Astrocyte (in vitro differentiated cells and primary cell): ENCODE measurements around the gene ST6GALNAC4. TPM values are rescaled to one million over a fixed set of nuclear protein-coding genes. Genes with fewer than 3 reads are reported as not detected.

ENCODE experiments used
- DNase-seq: peaks from one replicate; pipeline ENCODE4 v3.0.0-alpha.2; 2010; ENCODE audit warnings: low read depth
- FAIRE-seq: peaks from 2 replicates; lab custom pipeline; 2011; peaks lifted over from hg19 to GRCh38; lab: Jason Lieb, UNC
- H2AFZ ChIP-seq: 2 replicates; pipeline ENCODE4 v1.6.0; 2012; ENCODE audit warnings: low read depth, low read length, inconsistent platforms
- H3K27ac ChIP-seq: 2 replicates; pipeline ENCODE4 v1.5.1; 2011; ENCODE audit warnings: low read depth, low read length, inconsistent platforms
- H3K27me3 ChIP-seq: 2 replicates; pipeline ENCODE4 v1.6.0; 2011; ENCODE audit warnings: low read length, inconsistent platforms; ENCODE audit not compliant: insufficient read depth
- H3K36me3 ChIP-seq: 2 replicates; pipeline ENCODE4 v1.5.1; 2011; ENCODE audit warnings: low read length, inconsistent platforms; ENCODE audit not compliant: insufficient read depth
- H3K4me1 ChIP-seq: 2 replicates; pipeline ENCODE4 v1.5.1; 2011; ENCODE audit warnings: low read length, inconsistent platforms; ENCODE audit not compliant: insufficient read depth
- H3K4me2 ChIP-seq: 2 replicates; pipeline ENCODE4 v1.6.0; 2012; ENCODE audit warnings: low read length, inconsistent platforms
- H3K4me3 ChIP-seq: 2 replicates; pipeline ENCODE4 v1.5.1; 2011; ENCODE audit warnings: low read depth, mild to moderate bottlenecking, low read length, inconsistent platforms; ENCODE audit not compliant: insufficient read depth
- H3K79me2 ChIP-seq: 2 replicates; pipeline ENCODE4 v1.6.0; 2012; ENCODE audit warnings: mild to moderate bottlenecking, low read length, inconsistent platforms; ENCODE audit not compliant: insufficient read depth
- H3K9ac ChIP-seq: 2 replicates; pipeline ENCODE4 v1.6.0; 2012; ENCODE audit warnings: mild to moderate bottlenecking, low read length, inconsistent platforms
- H3K9me3 ChIP-seq: 2 replicates; pipeline ENCODE4 v1.5.1; 2012; ENCODE audit warnings: low read depth, mild to moderate bottlenecking, low read length, inconsistent platforms; ENCODE audit not compliant: insufficient read depth
- H4K20me1 ChIP-seq: 2 replicates; pipeline ENCODE4 v1.6.0; 2012; ENCODE audit warnings: low read length, inconsistent platforms; ENCODE audit not compliant: insufficient read depth
- H3K27ac Mint-ChIP-seq: one replicate; pipeline ENCODE4 v1.8.0; 2021; ENCODE audit warnings: mild to moderate bottlenecking, mixed read lengths; ENCODE audit not compliant: unreplicated experiment
- H3K27me3 Mint-ChIP-seq: one replicate; pipeline ENCODE4 v1.8.0; 2021; ENCODE audit warnings: low read depth, mixed read lengths; ENCODE audit not compliant: unreplicated experiment
- H3K36me3 Mint-ChIP-seq: one replicate; pipeline ENCODE4 v1.8.0; 2021; ENCODE audit warnings: low read depth, mixed read lengths; ENCODE audit not compliant: unreplicated experiment
- H3K4me1 Mint-ChIP-seq: one replicate; pipeline ENCODE4 v1.8.0; 2021; ENCODE audit warnings: low read depth, mixed read lengths; ENCODE audit not compliant: unreplicated experiment
- H3K4me3 Mint-ChIP-seq: one replicate; pipeline ENCODE4 v1.8.0; 2021; ENCODE audit warnings: mild to moderate bottlenecking, moderate library complexity, mixed read lengths; ENCODE audit not compliant: unreplicated experiment
- H3K9me3 Mint-ChIP-seq: one replicate; pipeline ENCODE4 v1.8.0; 2021; ENCODE audit warnings: mild to moderate bottlenecking, mixed read lengths; ENCODE audit not compliant: unreplicated experiment
- CTCF ChIP-seq: IDR thresholded peaks from 2 replicates; pipeline ENCODE4 v1.5.1; 2011; ENCODE audit warnings: low read depth, mild to moderate bottlenecking, inconsistent platforms, low read length, moderate library complexity; ENCODE audit not compliant: insufficient read depth
- EZH2 ChIP-seq: IDR thresholded peaks from 2 replicates; pipeline ENCODE4 v1.6.1; 2012; ENCODE audit warnings: mild to moderate bottlenecking, low read length, inconsistent platforms; ENCODE audit not compliant: insufficient read depth
- total RNA-seq: library from RNA; stranded (reverse); gene quantifications from 2 replicates; pipeline ENCODE4 v1.2.1, GENCODE V29; 2021

The ST6GALNAC4 gene
- total RNA-seq, 1 donor from 2014 or later: 14.5 TPM

GRCh38 chr9:127927201-127927987, 10.6 kb upstream of the ST6GALNAC4 start:
- Mint-ChIP-seq H3K27ac (no peak overlapping the region), H3K4me1 (peaks cover 11% of the 10 kb centered on the region), H3K4me3 (peak overlapping the region; percentile 67), H3K36me3 (peaks cover 1% of the 10 kb centered on the region), H3K9me3 (no peaks in the 10 kb centered on the region), H3K27me3 (peaks cover 23% of the 10 kb centered on the region)
- no peaks in the 10 kb centered on the region for H3K9me3 ChIP-seq
- H4K20me1 ChIP-seq: peaks cover 18% of the 10 kb centered on the region
- TF ChIP-seq EZH2 (no peak), CTCF (no peak)
- peak overlapping the region; percentile 31 for H3K4me3 ChIP-seq
- H3K36me3 ChIP-seq: no peaks in the 10 kb centered on the region
- no peaks in the 10 kb centered on the region for H3K79me2 ChIP-seq
- H3K9ac ChIP-seq: peak overlapping the region; percentile 45
- H3K4me2 ChIP-seq: peak overlapping the region; percentile 72
- H2AFZ ChIP-seq: peak overlapping the region; percentile 64
- DNase-seq: no peak
- peaks cover 40% of the 10 kb centered on the region for H3K4me1 ChIP-seq
- no peak for FAIRE-seq
- no peak overlapping the region for H3K27ac ChIP-seq
- H3K27me3 ChIP-seq: no peaks in the 10 kb centered on the region

- Histone ChIP-seq H4K20me1 (peaks cover 18% of the 10 kb centered on the region), H3K9ac (peak overlapping the region; percentile 45), H3K4me3 (peak overlapping the region; percentile 31), H3K36me3 (no peaks in the 10 kb centered on the region), H3K4me1 (peaks cover 39% of the 10 kb centered on the region), H3K9me3 (no peaks in the 10 kb centered on the region), H3K4me2 (peak overlapping the region; percentile 72), H2AFZ (peak overlapping the region; percentile 64), H3K27me3 (no peaks in the 10 kb centered on the region), H3K79me2 (no peaks in the 10 kb centered on the region), H3K27ac (no peak overlapping the region)
- peaks cover 1% of the 10 kb centered on the region for H3K36me3 Mint-ChIP-seq
- peak overlapping the region; percentile 67 for H3K4me3 Mint-ChIP-seq
- H3K4me1 Mint-ChIP-seq: peaks cover 11% of the 10 kb centered on the region
- H3K27ac Mint-ChIP-seq: no peak overlapping the region
- no peak for FAIRE-seq
- peaks cover 23% of the 10 kb centered on the region for H3K27me3 Mint-ChIP-seq
- no peaks in the 10 kb centered on the region for H3K9me3 Mint-ChIP-seq
- TF ChIP-seq EZH2 (no peak), CTCF (no peak)
- DNase-seq: no peak
Observed at GRCh38 chr9:127926906-127927200, 10.0 kb upstream of the ST6GALNAC4 start.
